Smooth muscle cell (in vitro differentiated cells): ENCODE measurements around the gene RRBP1. TPM values are rescaled to one million over a fixed set of nuclear protein-coding genes. Genes with fewer than 3 reads are reported as not detected.
A peak's percentile ranks its signal among the peaks of the same experiment; 100 is the strongest.

Experiments
- DNase-seq: peaks from one replicate; lab custom pipeline; 2025; ENCODE audit not compliant: unreplicated experiment; lab: John Stamatoyannopoulos, UW
- H2AFZ ChIP-seq: fragments of 200-600 bp; sonication (generic); 2 replicates; pipeline ENCODE4 v1.6.0; 2016; ENCODE audit warnings: antibody characterized with exemption, low read depth, mild to moderate bottlenecking
- H3F3A ChIP-seq: fragments of 200-600 bp; sonication (generic); 2 replicates; pipeline ENCODE4 v1.6.0; 2017; ENCODE audit warnings: antibody characterized with exemption, low read depth
- H3K27ac ChIP-seq: fragments of 200-600 bp; sonication (generic); 2 replicates; pipeline ENCODE4 v1.5.1; 2016; ENCODE audit warnings: low read depth, mild to moderate bottlenecking
- H3K27me3 ChIP-seq: fragments of 200-600 bp; sonication (generic); 2 replicates; pipeline ENCODE4 v1.6.1; 2016; ENCODE audit warnings: low read depth, mild to moderate bottlenecking
- H3K36me3 ChIP-seq: fragments of 200-600 bp; sonication (generic); 2 replicates; pipeline ENCODE4 v1.5.1; 2016; ENCODE audit warnings: low read depth
- H3K4me1 ChIP-seq: fragments of 200-600 bp; sonication (generic); 2 replicates; pipeline ENCODE4 v1.5.1; 2016; ENCODE audit warnings: low read depth
- H3K4me2 ChIP-seq: fragments of 200-600 bp; sonication (generic); 2 replicates; pipeline ENCODE4 v1.6.0; 2016; ENCODE audit warnings: mild to moderate bottlenecking
- H3K4me3 ChIP-seq: fragments of 200-600 bp; sonication (generic); 2 replicates; pipeline ENCODE4 v1.5.1; 2016; ENCODE audit warnings: mild to moderate bottlenecking
- H3K79me2 ChIP-seq: fragments of 200-600 bp; sonication (generic); 2 replicates; pipeline ENCODE4 v1.6.0; 2016; ENCODE audit warnings: low read depth, mild to moderate bottlenecking
- H3K9ac ChIP-seq: fragments of 200-600 bp; sonication (generic); 2 replicates; pipeline ENCODE4 v1.6.0; 2016; ENCODE audit warnings: low read depth
- H3K9me3 ChIP-seq: fragments of 200-600 bp; sonication (generic); replicated peaks from 2 replicates; pipeline ENCODE4 v1.5.1; 2016; ENCODE audit warnings: low read depth
- H4K20me1 ChIP-seq: fragments of 200-600 bp; sonication (generic); 2 replicates; pipeline ENCODE4 v1.6.0; 2016; ENCODE audit warnings: low read depth
- WGBS: methylation state at CpG from one replicate; pipeline ENCODE4 v1.1.7; 2016; ENCODE audit warnings: low lambda C conversion rate; 5-methylcytosine and 5-hydroxymethylcytosine counted together
- polyA plus RNA-seq: library from polyadenylated mRNA; unstranded; fragments of >200 nt; fragmentation: Nextera tagmentation; extraction: Ambion mirVana; gene quantifications from 2 replicates; pipeline ENCODE4 v1.2.1, GENCODE V29; 2016
- total RNA-seq: library from RNA; depleted of rRNA; stranded (reverse); fragments of >200 nt; gene quantifications from 2 replicates; pipeline ENCODE4 v1.2.3, GENCODE V29; 2014
- TF ChIP-seq, protein P1 (sequence below): fragments of 200-600 bp; sonication (generic); IDR thresholded peaks from 2 replicates; pipeline ENCODE4 v1.5.1; 2017; ENCODE audit warnings: borderline replicate concordance, mild to moderate bottlenecking, antibody characterized with exemption; ENCODE audit not compliant: insufficient read depth, poor library complexity, severe bottlenecking

Gene RRBP1
- total and polyA plus RNA-seq, 2 experiments from 2014 or later, result 142 to 226 TPM

DNA sequence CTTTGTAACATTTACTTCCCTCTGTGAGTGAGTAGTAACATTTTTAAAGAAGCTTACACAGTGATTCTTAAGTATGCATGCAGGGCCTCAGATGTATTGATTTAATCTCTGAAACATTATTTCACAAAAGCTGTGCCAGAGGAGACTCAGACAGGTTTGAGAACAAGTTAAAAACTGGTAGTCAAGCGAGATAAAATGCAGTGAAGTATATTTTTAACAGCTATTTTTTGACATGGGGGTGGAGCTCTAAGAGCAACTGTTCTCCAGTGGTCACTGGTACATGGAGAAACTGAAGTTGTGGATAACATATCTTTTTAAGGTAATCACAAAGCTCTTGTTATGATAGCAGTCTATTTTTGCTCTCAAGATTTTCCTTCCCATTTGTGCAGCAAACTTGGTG is 91.8 kb downstream of the RRBP1 start:
- Histone ChIP-seq H3K79me2 (peaks cover 100% of the 10 kb centered on the region), H3F3A (peaks cover 8% of the 10 kb centered on the region), H3K9me3 (no peaks in the 10 kb centered on the region), H3K4me1 (peaks cover 19% of the 10 kb centered on the region), H3K27me3 (no peaks in the 10 kb centered on the region), H3K4me2 (peak overlapping the region; percentile 37), H3K9ac (no peak overlapping the region), H3K4me3 (no peak overlapping the region), H4K20me1 (peaks cover 100% of the 10 kb centered on the region), H2AFZ (no peak overlapping the region), H3K27ac (peak overlapping the region; percentile 54), H3K36me3 (no peaks in the 10 kb centered on the region)
- TF ChIP-seq, protein P1, sequence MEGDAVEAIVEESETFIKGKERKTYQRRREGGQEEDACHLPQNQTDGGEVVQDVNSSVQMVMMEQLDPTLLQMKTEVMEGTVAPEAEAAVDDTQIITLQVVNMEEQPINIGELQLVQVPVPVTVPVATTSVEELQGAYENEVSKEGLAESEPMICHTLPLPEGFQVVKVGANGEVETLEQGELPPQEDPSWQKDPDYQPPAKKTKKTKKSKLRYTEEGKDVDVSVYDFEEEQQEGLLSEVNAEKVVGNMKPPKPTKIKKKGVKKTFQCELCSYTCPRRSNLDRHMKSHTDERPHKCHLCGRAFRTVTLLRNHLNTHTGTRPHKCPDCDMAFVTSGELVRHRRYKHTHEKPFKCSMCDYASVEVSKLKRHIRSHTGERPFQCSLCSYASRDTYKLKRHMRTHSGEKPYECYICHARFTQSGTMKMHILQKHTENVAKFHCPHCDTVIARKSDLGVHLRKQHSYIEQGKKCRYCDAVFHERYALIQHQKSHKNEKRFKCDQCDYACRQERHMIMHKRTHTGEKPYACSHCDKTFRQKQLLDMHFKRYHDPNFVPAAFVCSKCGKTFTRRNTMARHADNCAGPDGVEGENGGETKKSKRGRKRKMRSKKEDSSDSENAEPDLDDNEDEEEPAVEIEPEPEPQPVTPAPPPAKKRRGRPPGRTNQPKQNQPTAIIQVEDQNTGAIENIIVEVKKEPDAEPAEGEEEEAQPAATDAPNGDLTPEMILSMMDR, result no peak
- DNase-seq, result no peak
- WGBS, result 81% methylated on average over 1 of the region's 1 CpG

- Histone ChIP-seq H3K9me3 (no peaks in the 10 kb centered on the region), H3K4me1 (peaks cover 18% of the 10 kb centered on the region), H3K27me3 (no peaks in the 10 kb centered on the region), H3F3A (peaks cover 5% of the 10 kb centered on the region), H3K79me2 (peaks cover 100% of the 10 kb centered on the region), H3K4me2 (peak overlapping the region; percentile 37), H3K9ac (no peak overlapping the region), H2AFZ (no peak overlapping the region), H3K4me3 (no peak overlapping the region), H3K27ac (no peak overlapping the region), H3K36me3 (no peaks in the 10 kb centered on the region), H4K20me1 (peaks cover 100% of the 10 kb centered on the region)
- 86% methylated on average over 8 of the region's 8 CpGs for WGBS
- DNase-seq, result no peak
- TF ChIP-seq, protein P1, result no peak
These were observed 92.7 kb downstream of the RRBP1 start for GRCh38 chr20:17589161-17589834.

- no peaks in the 10 kb centered on the region for H3K27me3 ChIP-seq
- no peak overlapping the region for H3K9ac ChIP-seq
- H3F3A ChIP-seq, result peaks cover 2% of the 10 kb centered on the region
- no peak overlapping the region for H3K27ac ChIP-seq
- TF ChIP-seq, protein P1, result no peak
- H3K9me3 ChIP-seq, result no peaks in the 10 kb centered on the region
- peaks cover 4% of the 10 kb centered on the region for H3K4me1 ChIP-seq
- peaks cover 100% of the 10 kb centered on the region for H3K79me2 ChIP-seq
- no peak overlapping the region for H3K4me2 ChIP-seq
- H2AFZ ChIP-seq, result no peak overlapping the region
- H3K36me3 ChIP-seq, result no peaks in the 10 kb centered on the region
- H3K4me3 ChIP-seq, result no peak overlapping the region
- WGBS, result 100% methylated on average over 3 of the region's 3 CpGs
- no peak for DNase-seq
- peaks cover 100% of the 10 kb centered on the region for H4K20me1 ChIP-seq
These were observed 94.2 kb downstream of the RRBP1 start for GRCh38 chr20:17587824-17588223.

DNA sequence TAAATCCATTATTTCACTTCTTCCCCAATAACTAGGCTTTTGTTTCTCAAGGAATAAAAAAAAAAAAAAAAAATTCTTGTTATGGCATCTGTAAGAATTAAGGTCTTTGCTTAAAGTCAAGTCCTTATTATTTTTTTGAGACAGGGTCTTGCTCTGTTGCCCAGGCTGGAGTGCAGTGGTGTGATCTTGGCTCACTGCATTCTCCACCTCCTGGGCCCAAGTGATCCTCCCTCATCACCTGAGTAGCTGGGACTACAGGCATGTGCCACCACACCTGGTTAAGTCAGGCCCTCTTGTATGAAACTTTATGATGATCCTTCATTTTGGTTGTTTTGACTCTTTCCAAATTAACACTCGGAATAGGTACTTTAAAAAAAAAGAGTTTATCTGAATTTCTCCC is 94.9 kb downstream of the RRBP1 start:
- H4K20me1 ChIP-seq, result peaks cover 100% of the 10 kb centered on the region
- DNase-seq, result no peak

More for the DNA sequence above, 94.9 kb downstream of the RRBP1 start:
- no peak overlapping the region for H3K27ac ChIP-seq
- no peak overlapping the region for H3K4me2 ChIP-seq
- H3K36me3 ChIP-seq, result no peaks in the 10 kb centered on the region
- peaks cover 100% of the 10 kb centered on the region for H3K79me2 ChIP-seq
- TF ChIP-seq, protein P1, result no peak
- WGBS, result 92% methylated on average over 1 of the region's 1 CpG
- peaks cover 5% of the 10 kb centered on the region for H3F3A ChIP-seq
- H3K27me3 ChIP-seq, result no peaks in the 10 kb centered on the region
- H3K9me3 ChIP-seq, result no peaks in the 10 kb centered on the region
- H3K4me3 ChIP-seq, result no peak overlapping the region
- H3K4me1 ChIP-seq, result peaks cover 3% of the 10 kb centered on the region
- H2AFZ ChIP-seq, result no peak overlapping the region
- no peak overlapping the region for H3K9ac ChIP-seq
